DMS114 treated with DMSO at 0.1 percent for 48 hours (cell line): ENCODE data around the gene TMEM168.

Experiments
- DNase-seq: peaks from one replicate; lab custom pipeline; 2025; ENCODE audit not compliant: unreplicated experiment; lab: John Stamatoyannopoulos, UW

TMEM168 gene

GRCh38 chr7:112726076-112726475 is 64.1 kb downstream of the TMEM168 start:
- no peak for DNase-seq

GRCh38 chr7:112723416-112723815 is 66.8 kb downstream of the TMEM168 start:
- no peak for DNase-seq

GRCh38 chr7:112721366-112721765 is 68.8 kb downstream of the TMEM168 start:
- DNase-seq: no peak

GRCh38 chr7:112715525-112715924 is 74.7 kb downstream of the TMEM168 start:
- no peak for DNase-seq

GRCh38 chr7:112714917-112715316 is 75.3 kb downstream of the TMEM168 start:
- DNase-seq: no peak
